ENCODE data around the gene CUX1. TPM values are rescaled to one million over a fixed set of nuclear protein-coding genes. Genes with fewer than 3 reads are reported as not detected.
A peak's percentile ranks its signal among the peaks of the same experiment; 100 is the strongest.

The CUX1 gene
- total RNA-seq, 1 experiment from 2014 or later: 39.6 TPM

DNA sequence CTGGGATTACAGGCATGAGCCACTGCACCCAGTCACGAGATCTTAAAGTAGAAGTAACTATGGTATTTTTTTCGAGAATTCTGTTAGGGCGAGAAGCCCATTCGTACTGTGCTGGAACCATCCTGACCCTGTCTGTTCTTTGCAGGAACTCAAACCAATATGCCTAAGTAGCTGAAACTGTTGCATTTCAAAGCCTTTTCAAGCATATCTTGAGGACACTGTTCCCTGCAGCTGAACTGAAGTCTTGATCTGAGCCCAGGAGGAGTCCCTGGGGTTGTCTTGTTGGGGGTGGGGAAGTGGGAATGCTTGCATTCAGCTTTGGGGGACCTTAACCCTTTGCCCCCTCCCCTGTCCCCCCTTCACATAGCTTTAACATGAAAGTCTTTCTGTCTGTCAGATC lies 61.5 kb downstream of the CUX1 start:
- no TSS peak for BruUV-seq (replicated peaks)
- Histone ChIP-seq H3K4me2 (ENCODE audit: low read length) (no peak overlapping the region), H3K36me3 (ENCODE audit: low read depth, low read length) (no peaks in the 10 kb centered on the region), H3K4me3 (ENCODE audit: low read length) (no peak overlapping the region), H3K79me2 (ENCODE audit: low read length) (peaks cover 80% of the 10 kb centered on the region), H3K27me3 (ENCODE audit: low read length) (no peaks in the 10 kb centered on the region), H3K4me1 (ENCODE audit: insufficient read depth, low read length) (peaks cover 43% of the 10 kb centered on the region), H2AFZ (ENCODE audit: low read length) (no peak overlapping the region), H3K9me2 (replicated peaks; ENCODE audit: low read length) (no peaks in the 10 kb centered on the region), H3K27ac (ENCODE audit: low read length) (no peak overlapping the region), H3F3A (ENCODE audit: low read length, unreplicated experiment) (no peaks in the 10 kb centered on the region), H3K9ac (ENCODE audit: low read length) (no peak overlapping the region), H3K9me3 (ENCODE audit: low read length) (no peaks in the 10 kb centered on the region), H4K20me1 (ENCODE audit: low read length) (no peaks in the 10 kb centered on the region)
- ChIA-PET CTCF (no interaction called here), POLR2A (ENCODE audit: unreplicated experiment) (no interaction called here)
- TF ChIP-seq EZH2 (IDR thresholded peaks at IDR 0.05; ENCODE audit: low read length, unreplicated experiment) (no peak), EZH2phosphoT487 (IDR thresholded peaks at IDR 0.05; ENCODE audit: borderline replicate concordance, low read length) (no peak), CTCF (conservative IDR thresholded peaks at IDR 0.05; ENCODE audit: low read depth, low read length) (no peak)
- ATAC-seq (no peak), DNase-seq (no peak)
- intact Hi-C loops (cut with micrococcal nuclease): no loop called here

DNA sequence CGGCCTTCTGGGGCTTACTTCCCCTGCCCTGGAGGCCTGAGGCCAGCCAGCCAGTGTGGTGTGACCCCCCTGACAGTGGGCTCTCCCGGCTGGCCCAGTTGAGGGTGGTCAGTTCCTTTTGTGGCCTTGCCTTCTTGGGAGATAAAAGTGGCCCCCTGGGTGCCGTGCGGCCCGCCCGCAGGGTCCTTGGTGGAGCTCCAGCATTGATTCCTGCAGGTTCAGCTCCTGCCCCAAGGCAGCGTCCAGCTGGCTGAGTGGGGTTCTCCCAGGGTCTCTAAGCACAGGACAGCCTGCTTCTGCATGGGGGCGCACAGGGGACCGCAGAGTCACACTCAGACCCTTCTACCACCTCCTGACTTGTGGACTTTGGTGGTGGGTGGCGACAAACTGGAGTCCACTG lies 62.1 kb downstream of the CUX1 start:
- intact Hi-C loops (cut with micrococcal nuclease): no loop called here
- Histone ChIP-seq H3K9me3 (ENCODE audit: low read length) (no peaks in the 10 kb centered on the region), H3K4me2 (ENCODE audit: low read length) (no peak overlapping the region), H3F3A (ENCODE audit: low read length, unreplicated experiment) (no peaks in the 10 kb centered on the region), H3K4me3 (ENCODE audit: low read length) (no peak overlapping the region), H3K9me2 (replicated peaks; ENCODE audit: low read length) (no peaks in the 10 kb centered on the region), H3K4me1 (ENCODE audit: insufficient read depth, low read length) (peaks cover 49% of the 10 kb centered on the region), H4K20me1 (ENCODE audit: low read length) (no peaks in the 10 kb centered on the region), H3K9ac (ENCODE audit: low read length) (peak overlapping the region; percentile 98; the same call in 1 of the 2 replicates), H3K79me2 (ENCODE audit: low read length) (peaks cover 80% of the 10 kb centered on the region), H3K27ac (ENCODE audit: low read length) (peak overlapping the region; percentile 99), H3K36me3 (ENCODE audit: low read depth, low read length) (no peaks in the 10 kb centered on the region), H3K27me3 (ENCODE audit: low read length) (no peaks in the 10 kb centered on the region), H2AFZ (ENCODE audit: low read length) (no peak overlapping the region)
- DNase-seq (no peak), ATAC-seq (no peak)
- ChIA-PET CTCF (no interaction called here), POLR2A (ENCODE audit: unreplicated experiment) (no interaction called here)
- no peak for TF ChIP-seq EZH2phosphoT487 (IDR thresholded peaks at IDR 0.05; ENCODE audit: borderline replicate concordance, low read length)
- TF ChIP-seq EZH2 (IDR thresholded peaks at IDR 0.05; ENCODE audit: low read length, unreplicated experiment): no peak
- no peak for TF ChIP-seq CTCF (conservative IDR thresholded peaks at IDR 0.05; ENCODE audit: low read depth, low read length)
- no TSS peak for BruUV-seq (replicated peaks)

GRCh38 chr7:101880282-101881054 lies 63.0 kb downstream of the CUX1 start:
- Histone ChIP-seq H3K4me2 (ENCODE audit: low read length) (peak overlapping the region; percentile 48), H3K27me3 (ENCODE audit: low read length) (no peaks in the 10 kb centered on the region), H3K9me3 (ENCODE audit: low read length) (no peaks in the 10 kb centered on the region), H4K20me1 (ENCODE audit: low read length) (no peaks in the 10 kb centered on the region), H2AFZ (ENCODE audit: low read length) (no peak overlapping the region), H3K79me2 (ENCODE audit: low read length) (peaks cover 80% of the 10 kb centered on the region), H3K27ac (ENCODE audit: low read length) (peak overlapping the region; percentile 99), H3K9ac (ENCODE audit: low read length) (peak overlapping the region; percentile 98), H3K36me3 (ENCODE audit: low read depth, low read length) (no peaks in the 10 kb centered on the region), H3K4me3 (ENCODE audit: low read length) (no peak overlapping the region), H3K4me1 (ENCODE audit: insufficient read depth, low read length) (peaks cover 56% of the 10 kb centered on the region), H3F3A (ENCODE audit: low read length, unreplicated experiment) (no peaks in the 10 kb centered on the region), H3K9me2 (replicated peaks; ENCODE audit: low read length) (no peaks in the 10 kb centered on the region)
- DNase-seq (no peak), ATAC-seq (no peak)
- TF ChIP-seq EZH2phosphoT487 (IDR thresholded peaks at IDR 0.05; ENCODE audit: borderline replicate concordance, low read length) (no peak), EZH2 (IDR thresholded peaks at IDR 0.05; ENCODE audit: low read length, unreplicated experiment) (no peak), CTCF (conservative IDR thresholded peaks at IDR 0.05; ENCODE audit: low read depth, low read length) (no peak)
- BruUV-seq (replicated peaks): no TSS peak
- ChIA-PET CTCF (interaction anchor here (0.7 to 0.8 kb wide), 2 partner anchors 24 to 44 kb away, joined by 3 to 5 read pairs; no protein-coding TSS in a partner anchor), POLR2A (ENCODE audit: unreplicated experiment) (interaction anchor here (0.6 kb wide), 2 partner anchors 245 to 277 kb away, joined by 3 to 6 read pairs; no protein-coding TSS in a partner anchor)
- intact Hi-C loops (cut with micrococcal nuclease): no loop called here
